ENCODE results near the gene TAF1L.
A peak's percentile ranks its signal among the peaks of the same experiment; 100 is the strongest.

DNA sequence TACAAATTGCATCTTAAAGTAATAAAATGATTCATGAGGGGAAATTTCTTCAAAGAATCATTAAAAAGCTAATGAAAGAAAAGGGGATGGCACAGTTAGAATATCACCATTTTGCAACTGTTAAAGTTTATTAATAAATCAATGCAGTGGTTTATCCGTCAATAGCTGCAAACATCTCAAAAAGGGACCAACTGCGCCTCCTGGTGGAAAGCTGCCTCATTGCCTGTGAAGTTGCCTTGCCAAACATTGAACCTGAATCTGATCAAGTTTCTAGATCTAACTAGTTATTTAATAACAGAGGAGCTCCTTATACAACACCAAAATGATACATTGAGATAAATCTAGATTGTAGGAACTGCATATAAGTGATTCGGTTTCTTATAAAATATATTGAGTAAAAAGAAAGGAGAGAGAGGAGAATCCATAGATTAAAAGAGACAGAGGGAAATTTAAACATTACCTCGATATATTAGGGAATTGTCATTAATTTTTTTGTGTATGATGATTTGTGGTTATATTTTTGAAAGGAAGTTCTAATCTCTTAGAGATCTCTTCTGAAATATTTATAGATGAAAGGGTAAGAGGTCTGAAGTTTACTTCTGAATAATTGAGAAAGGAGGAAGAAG is 55.6 kb downstream of the TAF1L start:
- TF ChIP-seq, protein P1, sequence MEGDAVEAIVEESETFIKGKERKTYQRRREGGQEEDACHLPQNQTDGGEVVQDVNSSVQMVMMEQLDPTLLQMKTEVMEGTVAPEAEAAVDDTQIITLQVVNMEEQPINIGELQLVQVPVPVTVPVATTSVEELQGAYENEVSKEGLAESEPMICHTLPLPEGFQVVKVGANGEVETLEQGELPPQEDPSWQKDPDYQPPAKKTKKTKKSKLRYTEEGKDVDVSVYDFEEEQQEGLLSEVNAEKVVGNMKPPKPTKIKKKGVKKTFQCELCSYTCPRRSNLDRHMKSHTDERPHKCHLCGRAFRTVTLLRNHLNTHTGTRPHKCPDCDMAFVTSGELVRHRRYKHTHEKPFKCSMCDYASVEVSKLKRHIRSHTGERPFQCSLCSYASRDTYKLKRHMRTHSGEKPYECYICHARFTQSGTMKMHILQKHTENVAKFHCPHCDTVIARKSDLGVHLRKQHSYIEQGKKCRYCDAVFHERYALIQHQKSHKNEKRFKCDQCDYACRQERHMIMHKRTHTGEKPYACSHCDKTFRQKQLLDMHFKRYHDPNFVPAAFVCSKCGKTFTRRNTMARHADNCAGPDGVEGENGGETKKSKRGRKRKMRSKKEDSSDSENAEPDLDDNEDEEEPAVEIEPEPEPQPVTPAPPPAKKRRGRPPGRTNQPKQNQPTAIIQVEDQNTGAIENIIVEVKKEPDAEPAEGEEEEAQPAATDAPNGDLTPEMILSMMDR (IDR thresholded peaks at IDR 0.05): peak; percentile 49 to 76 (median 76)
- no peak for TF ChIP-seq POLR2A (IDR thresholded peaks at IDR 0.05)
